SK-N-SH (cell line): ENCODE results near the gene OSGEPL1. TPM values are rescaled to one million over a fixed set of nuclear protein-coding genes. Genes with fewer than 3 reads are reported as not detected.

Experiments
- CTCF ChIA-PET: fragments of 300-600, 350-600 bp; formaldehyde crosslinking; extraction: SDS; loops from one replicate; lab custom pipeline; 2021; lab: Yijun Ruan, JAX
- POLR2A ChIA-PET: fragments of 350-600 bp; sonication (Branson Sonifier 250); formaldehyde crosslinking; extraction: SDS; loops from one replicate; lab custom pipeline; 2020; ENCODE audit warnings: antibody characterized with exemption, inconsistent platforms; lab: Yijun Ruan, JAX
- DNase-seq: peaks from one replicate; pipeline ENCODE4 v3.0.0; 2012
- H2AFZ ChIP-seq: fragments of 200-600 bp; sonication (generic); 2 replicates; pipeline ENCODE4 v1.8.1; 2016; ENCODE audit warnings: antibody characterized with exemption, mild to moderate bottlenecking, low read depth
- H3F3A ChIP-seq: fragments of 200-600 bp; sonication (generic); replicated peaks from 2 replicates; pipeline ENCODE3; 2016; ENCODE audit warnings: antibody characterized with exemption, mild to moderate bottlenecking; ENCODE audit not compliant: insufficient read depth
- H3K27ac ChIP-seq, 2 experiments: fragments of 200-500 bp in 1 of 2; fragments of 200-600 bp in 1 of 2; sonication (Bioruptor generic) in 1 of 2; sonication (generic), shearing (Covaris generic) in 1 of 2; 2 replicates each; pipeline versions ENCODE4 v1.5.1 to v1.6.1; 2014 to 2016; ENCODE audit warnings: low read depth in 2 of 2, inconsistent platforms in 1 of 2, low read length in 1 of 2, mild to moderate bottlenecking in 1 of 2, mixed read lengths in 1 of 2
- H3K27me3 ChIP-seq: fragments of 200-600 bp; sonication (generic), shearing (Covaris generic); 2 replicates; pipeline ENCODE4 v1.6.1; 2016; ENCODE audit warnings: mixed run types; ENCODE audit not compliant: insufficient read depth
- H3K36me3 ChIP-seq, 2 experiments: fragments of 200-500 bp in 1 of 2; fragments of 200-600 bp in 1 of 2; sonication (Bioruptor generic) in 1 of 2; sonication (generic) in 1 of 2; replicated peaks in 1 of 2; 2 replicates each; pipeline versions ENCODE3 to v1.5.1; 2014 to 2016; ENCODE audit warnings: low read length in 1 of 2, mild to moderate bottlenecking in 1 of 2; ENCODE audit not compliant: insufficient read depth in 2 of 2, control insufficient read depth in 1 of 2
- H3K4me1 ChIP-seq, 2 experiments: fragments of 200-500 bp in 1 of 2; fragments of 200-600 bp in 1 of 2; sonication (Bioruptor generic) in 1 of 2; sonication (generic), shearing (Covaris generic) in 1 of 2; 2 replicates each; pipeline versions ENCODE4 v1.5.1 to v1.6.1; 2014 to 2016; ENCODE audit warnings: low read depth in 1 of 2, low read length in 1 of 2, mixed run types in 1 of 2; ENCODE audit not compliant: insufficient read depth in 2 of 2, control insufficient read depth in 1 of 2
- H3K4me2 ChIP-seq: fragments of 200-600 bp; sonication (generic), shearing (Covaris generic); 2 replicates; pipeline ENCODE4 v1.6.1; 2017; ENCODE audit warnings: mixed run types
- H3K4me3 ChIP-seq, 2 experiments: fragments of 200-500 bp in 1 of 2; fragments of 200-600 bp in 1 of 2; sonication (Bioruptor generic) in 1 of 2; sonication (generic), shearing (Covaris generic) in 1 of 2; 2 replicates each; pipeline versions ENCODE4 v1.5.1 to v1.8.1; 2014 to 2016; ENCODE audit warnings: low read depth in 2 of 2, inconsistent platforms in 1 of 2, low read length in 1 of 2, mild to moderate bottlenecking in 1 of 2, mixed read lengths in 1 of 2, moderate library complexity in 1 of 2
- H3K79me2 ChIP-seq: fragments of 200-600 bp; sonication (generic); 2 replicates; pipeline ENCODE4 v1.8.1; 2017; ENCODE audit warnings: mild to moderate bottlenecking; ENCODE audit not compliant: insufficient read depth
- H3K9ac ChIP-seq: fragments of 200-600 bp; sonication (generic); 2 replicates; pipeline ENCODE4 v1.6.1; 2017; ENCODE audit warnings: mixed run types
- H3K9me2 ChIP-seq: fragments of 200-600 bp; sonication (generic); 2 replicates; pipeline ENCODE4 v1.6.1; 2017; ENCODE audit warnings: mixed run types
- H3K9me3 ChIP-seq: fragments of 200-600 bp; sonication (generic); 2 replicates; pipeline ENCODE4 v1.6.1; 2017; ENCODE audit warnings: mixed run types, mild to moderate bottlenecking, moderate library complexity
- H4K20me1 ChIP-seq: fragments of 200-600 bp; sonication (generic); 2 replicates; pipeline ENCODE4 v1.6.1; 2017; ENCODE audit warnings: mild to moderate bottlenecking, mixed run types; ENCODE audit not compliant: insufficient read depth
- EZH2phosphoT487 ChIP-seq: fragments of 200-600 bp; sonication (generic); IDR thresholded peaks from 2 replicates; pipeline ENCODE4 v1.6.1; 2017; ENCODE audit warnings: low read depth, mixed run types, mild to moderate bottlenecking, antibody characterized with exemption, moderate library complexity, borderline replicate concordance
- FOXJ3 ChIP-seq: sonication (generic); formaldehyde crosslinking; IDR thresholded peaks from 2 replicates; pipeline ENCODE4 v1.5.1; 2020; ENCODE audit warnings: mild to moderate bottlenecking, missing genetic modification reagents
- FOXM1 ChIP-seq: IDR thresholded peaks from 2 replicates; pipeline ENCODE4 v1.4.0; 2012; ENCODE audit warnings: low read depth, mild to moderate bottlenecking
- GABPA ChIP-seq: IDR thresholded peaks from 2 replicates; pipeline ENCODE4 v1.4.0; 2012; ENCODE audit warnings: low read depth, mild to moderate bottlenecking
- NRF1 ChIP-seq: IDR thresholded peaks from 2 replicates; pipeline ENCODE4 v1.6.1; 2012; ENCODE audit warnings: low read depth, mild to moderate bottlenecking, low read length
- REST ChIP-seq: IDR thresholded peaks from 2 replicates; pipeline ENCODE4 v1.6.1; 2012; ENCODE audit warnings: mild to moderate bottlenecking, low read depth, low read length, moderate library complexity
- WGBS: methylation state at CpG from one replicate; pipeline ENCODE4 v1.1.6; 2017; ENCODE audit warnings: low lambda C conversion rate; 5-methylcytosine and 5-hydroxymethylcytosine counted together
- polyA plus RNA-seq, 3 experiments: library from polyadenylated mRNA; depleted of rRNA; stranded (reverse); fragments of >200 nt; gene quantifications; 2 replicates each; pipeline ENCODE4 v1.2.3, GENCODE V29; 2012

The OSGEPL1 gene
- polyA plus RNA-seq, 1 of the 3 experiments (the other 2 are of a cell fraction) = 5.8 TPM

GRCh38 chr2:189772212-189772611 lies 9.6 kb upstream of the OSGEPL1 start:
- no peak for TF ChIP-seq NRF1
- no peak for TF ChIP-seq FOXJ3 (CRISPR knock-in tag)
- TF ChIP-seq GABPA = no peak
- TF ChIP-seq, all 33 proteins: peak for 0
- no peak overlapping the region for H2AFZ ChIP-seq
- no peaks in the 10 kb centered on the region for H3K4me1 ChIP-seq
- no peak overlapping the region for H3K9ac ChIP-seq
- no peak overlapping the region for H3K4me2 ChIP-seq
- H3K79me2 ChIP-seq = no peaks in the 10 kb centered on the region; the same call in 1 of the 2 replicates
- no peaks in the 10 kb centered on the region for H4K20me1 ChIP-seq
- H3K27me3 ChIP-seq = no peaks in the 10 kb centered on the region
- no peaks in the 10 kb centered on the region for H3K9me3 ChIP-seq
- ChIA-PET CTCF (interaction anchor here (2.4 kb wide), 1 partner anchor 9 kb away, joined by 10 read pairs; the partner anchor contains the start of gene OSGEPL1), POLR2A (no interaction called here)
- H3K9me2 ChIP-seq = no peaks in the 10 kb centered on the region
- peaks cover 34% of the 10 kb centered on the region for H3F3A ChIP-seq
- H3K27ac ChIP-seq = no peak overlapping the region
- H3K36me3 ChIP-seq = peaks cover 91 to 93% of the 10 kb centered on the region in 2 experiments
- DNase-seq = no peak
- WGBS = 83% methylated on average over 1 of the region's 1 CpG
- H3K4me3 ChIP-seq = no peak overlapping the region

DNA sequence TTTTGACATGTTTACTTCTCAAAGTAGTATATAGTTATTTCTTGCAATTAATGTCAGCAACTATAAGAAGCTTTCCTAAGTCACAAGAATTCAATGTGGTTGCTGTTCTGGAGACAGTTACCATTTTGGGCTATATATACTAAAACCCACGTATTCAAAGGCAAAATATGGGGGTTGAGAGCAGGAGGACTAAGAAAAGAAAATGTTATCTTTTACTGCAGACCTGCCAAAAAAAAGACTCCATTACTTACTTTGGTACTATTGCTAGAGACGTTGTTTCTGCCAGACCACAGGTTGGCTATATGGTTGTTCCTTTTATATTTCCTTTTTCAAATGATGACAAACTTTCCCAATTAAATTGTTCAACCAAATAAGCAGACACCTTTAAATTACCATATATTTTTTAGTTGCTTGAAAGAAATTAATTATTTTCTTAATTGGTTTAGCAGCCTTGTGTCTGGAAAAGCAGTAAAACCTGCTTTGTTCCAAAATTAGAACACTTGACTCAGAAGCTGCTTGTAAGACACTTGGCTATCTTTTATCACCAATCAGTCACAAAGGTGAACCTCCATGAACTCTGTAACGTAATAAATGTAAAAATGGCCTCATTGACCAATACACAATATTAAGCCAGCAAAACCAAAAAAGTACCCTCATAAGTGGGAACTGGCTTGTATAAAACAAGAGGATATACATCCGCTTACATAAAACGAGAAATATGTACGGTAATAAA lies 8.2 kb upstream of the OSGEPL1 start:
- 78% methylated on average over 6 of the region's 6 CpGs for WGBS

More for the DNA sequence above, 8.2 kb upstream of the OSGEPL1 start:
- Histone ChIP-seq H3K9me3 (no peaks in the 10 kb centered on the region), H3K36me3 (peaks cover 85 to 89% of the 10 kb centered on the region in 2 experiments)
- TF ChIP-seq FOXM1 (no peak), EZH2phosphoT487 (no peak), REST (no peak)
- TF ChIP-seq, all 33 proteins: peak for 0
- no peaks in the 10 kb centered on the region for H3K9me2 ChIP-seq
- no peak for DNase-seq
- no peaks in the 10 kb centered on the region for H3K27me3 ChIP-seq
- H3K4me1 ChIP-seq = no peaks in the 10 kb centered on the region
- H3K9ac ChIP-seq = no peak overlapping the region
- H2AFZ ChIP-seq = no peak overlapping the region
- ChIA-PET POLR2A (no interaction called here), CTCF (interaction anchor here (0.7 to 2.4 kb wide), 3 partner anchors 8 to 1768 kb away, joined by 5 to 10 read pairs (median 6); partner anchors contain the start of gene OSGEPL1)
- H4K20me1 ChIP-seq = no peaks in the 10 kb centered on the region
- H3F3A ChIP-seq = peaks cover 36% of the 10 kb centered on the region
- no peak overlapping the region for H3K4me2 ChIP-seq
- H3K79me2 ChIP-seq = no peaks in the 10 kb centered on the region
- no peak overlapping the region for H3K27ac ChIP-seq
- H3K4me3 ChIP-seq = no peak overlapping the region
